ENCODE data around the gene DPH7.
"Not testable (repeated sequence)": the region's sequence is repeated elsewhere in the genome, so short reads cannot be mapped to it uniquely, and the experiment has no call there.

Gene DPH7

GRCh38 chr9:137580209-137580953, 1.7 kb upstream of the DPH7 start:
- no peak for DNase-seq

GRCh38 chr9:137579259-137579604, 507 bp upstream of the DPH7 start:
- no peak for DNase-seq

GRCh38 chr9:137575716-137576411, 2.9 kb downstream of the DPH7 start:
- DNase-seq = no peak

GRCh38 chr9:137575364-137575715, 3.4 kb downstream of the DPH7 start:
- no peak for DNase-seq

- DNase-seq = no peak
Measured at GRCh38 chr9:137574192-137574591, 4.5 kb downstream of the DPH7 start.

- no peak for DNase-seq
Measured at GRCh38 chr9:137570566-137570965, 8.2 kb downstream of the DPH7 start.

GRCh38 chr9:137569609-137570203, 9.0 kb downstream of the DPH7 start:
- DNase-seq = no peak

GRCh38 chr9:137568445-137568844, 10.3 kb downstream of the DPH7 start:
- DNase-seq = not testable (repeated sequence)

GRCh38 chr9:137564817-137565411, 13.8 kb downstream of the DPH7 start:
- no peak for DNase-seq

GRCh38 chr9:137564134-137564533, 14.6 kb downstream of the DPH7 start:
- no peak for DNase-seq

- no peak for DNase-seq
Measured at GRCh38 chr9:137558127-137558526, 20.6 kb downstream of the DPH7 start.

GRCh38 chr9:137556069-137556838, 22.5 kb downstream of the DPH7 start:
- DNase-seq = no peak

- DNase-seq = no peak
Measured at GRCh38 chr9:137555179-137555578, 23.5 kb downstream of the DPH7 start.

GRCh38 chr9:137554349-137554748, 24.4 kb downstream of the DPH7 start:
- DNase-seq = no peak

- DNase-seq = not testable (repeated sequence)
Measured at GRCh38 chr9:137553654-137554053, 25.1 kb downstream of the DPH7 start.

- DNase-seq = no peak
Measured at GRCh38 chr9:137552022-137552768, 26.5 kb downstream of the DPH7 start.

- peak; percentile 82 for DNase-seq
Measured at GRCh38 chr9:137551264-137552021, 27.3 kb downstream of the DPH7 start, which contains the start of gene MRPL41. Gene MRPL41 (plus strand): TSS chr9:137551879. CDS start chr9:137552082, 203 bp downstream.

- DNase-seq = not testable (repeated sequence)
Measured at GRCh38 chr9:137550958-137551263, 27.8 kb downstream of the DPH7 start.

- no peak for DNase-seq
Measured at GRCh38 chr9:137550231-137550621, 28.5 kb downstream of the DPH7 start, which contains the start of gene PNPLA7. Gene PNPLA7 (minus strand): TSS chr9:137550402. CDS start chr9:137550197, 205 bp downstream.

GRCh38 chr9:137547687-137548543, 30.8 kb downstream of the DPH7 start:
- no peak for DNase-seq

Measured in NK-92 treated with Interleukin-12 subunit alpha and Interleukin-12 subunit beta, amount 100 ng/mL, for 24 hours (cell line).